ENCODE results near the gene SH3RF1.

GRCh38 chr4:169164669-169165415 is 105.9 kb downstream of the SH3RF1 start:
- no peak for TF ChIP-seq POLR2A (IDR thresholded peaks at IDR 0.05; ENCODE audit: low read depth, low read length)
- no peak for TF ChIP-seq EZH2 (IDR thresholded peaks at IDR 0.05; ENCODE audit: borderline replicate concordance, control insufficient read depth, low read depth, low read length)

Measured in GM12878 (cell line).